ENCODE data around the gene ACACB.
A peak's percentile ranks its signal among the peaks of the same experiment; 100 is the strongest.

The ACACB gene

DNA sequence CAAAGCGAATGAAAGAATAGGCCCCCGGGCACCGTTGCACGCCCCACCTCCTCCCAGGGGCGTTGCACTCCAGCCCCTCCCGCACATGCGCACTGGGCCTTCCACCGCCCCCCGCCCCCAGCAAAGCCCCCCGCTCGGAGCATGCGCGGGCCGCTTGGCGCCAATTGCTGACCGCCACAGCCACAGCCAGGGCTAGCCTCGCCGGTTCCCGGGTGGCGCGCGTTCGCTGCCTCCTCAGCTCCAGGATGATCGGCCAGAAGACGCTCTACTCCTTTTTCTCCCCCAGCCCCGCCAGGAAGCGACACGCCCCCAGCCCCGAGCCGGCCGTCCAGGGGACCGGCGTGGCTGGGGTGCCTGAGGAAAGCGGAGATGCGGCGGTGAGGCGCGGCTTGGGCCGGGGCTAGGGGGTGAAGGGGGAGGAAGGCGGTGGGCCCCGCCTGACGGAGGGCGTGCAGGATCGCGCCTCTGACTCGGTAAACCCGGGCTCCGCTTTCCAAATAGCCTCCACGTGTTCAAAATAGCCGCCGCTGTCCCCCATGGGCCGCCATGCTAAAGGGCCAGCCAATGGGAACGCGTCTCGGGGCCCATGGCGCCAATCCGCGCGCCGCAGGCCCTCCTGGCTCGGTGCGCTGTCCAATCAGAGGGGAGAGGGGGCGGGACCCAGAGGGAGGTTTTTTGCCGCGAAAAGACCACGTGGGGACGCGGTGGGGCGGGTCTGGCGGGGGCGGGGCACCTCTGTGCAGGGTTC is 18.8 kb upstream of the ACACB start, which contains the start of gene UNG:
UNG (plus strand) TSS at position 163 of the 748 bp plus-strand sequence; CDS start at position 246, 83 bp downstream.
- no peaks in the 10 kb centered on the region for H4K20me1 ChIP-seq (ENCODE audit: insufficient read depth)
- no peak within 1 kb of the TSS for H3K4me3 ChIP-seq (IDR thresholded peaks at IDR 0.05; ENCODE audit: insufficient read depth, low read depth, low read length)
- H3K9ac ChIP-seq = peak within 1 kb of the TSS; percentile 82; the same call in 1 of the 2 replicates
- no peaks in the 10 kb centered on the region for H3K27me3 ChIP-seq (ENCODE audit: insufficient read depth, low read depth)
- H2AFZ ChIP-seq (ENCODE audit: low read depth) = peak within 1 kb of the TSS; percentile 66
- TF ChIP-seq, protein P1, sequence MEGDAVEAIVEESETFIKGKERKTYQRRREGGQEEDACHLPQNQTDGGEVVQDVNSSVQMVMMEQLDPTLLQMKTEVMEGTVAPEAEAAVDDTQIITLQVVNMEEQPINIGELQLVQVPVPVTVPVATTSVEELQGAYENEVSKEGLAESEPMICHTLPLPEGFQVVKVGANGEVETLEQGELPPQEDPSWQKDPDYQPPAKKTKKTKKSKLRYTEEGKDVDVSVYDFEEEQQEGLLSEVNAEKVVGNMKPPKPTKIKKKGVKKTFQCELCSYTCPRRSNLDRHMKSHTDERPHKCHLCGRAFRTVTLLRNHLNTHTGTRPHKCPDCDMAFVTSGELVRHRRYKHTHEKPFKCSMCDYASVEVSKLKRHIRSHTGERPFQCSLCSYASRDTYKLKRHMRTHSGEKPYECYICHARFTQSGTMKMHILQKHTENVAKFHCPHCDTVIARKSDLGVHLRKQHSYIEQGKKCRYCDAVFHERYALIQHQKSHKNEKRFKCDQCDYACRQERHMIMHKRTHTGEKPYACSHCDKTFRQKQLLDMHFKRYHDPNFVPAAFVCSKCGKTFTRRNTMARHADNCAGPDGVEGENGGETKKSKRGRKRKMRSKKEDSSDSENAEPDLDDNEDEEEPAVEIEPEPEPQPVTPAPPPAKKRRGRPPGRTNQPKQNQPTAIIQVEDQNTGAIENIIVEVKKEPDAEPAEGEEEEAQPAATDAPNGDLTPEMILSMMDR (conservative IDR thresholded peaks at IDR 0.05; ENCODE audit: low read depth, low read length) = no peak
- peaks cover 28% of the 10 kb centered on the region for H3K4me1 ChIP-seq (ENCODE audit: low read depth, poor library complexity, severe bottlenecking)
- H3K79me2 ChIP-seq (ENCODE audit: insufficient read depth, low read depth) = peaks cover 2% of the 10 kb centered on the region; the same call in 1 of the 2 replicates
- H3K27ac ChIP-seq = peak within 1 kb of the TSS; percentile 74
- peak within 1 kb of the TSS; percentile 45 for H3K4me2 ChIP-seq
- H3K36me3 ChIP-seq (ENCODE audit: insufficient read depth) = no peaks in the 10 kb centered on the region

DNA sequence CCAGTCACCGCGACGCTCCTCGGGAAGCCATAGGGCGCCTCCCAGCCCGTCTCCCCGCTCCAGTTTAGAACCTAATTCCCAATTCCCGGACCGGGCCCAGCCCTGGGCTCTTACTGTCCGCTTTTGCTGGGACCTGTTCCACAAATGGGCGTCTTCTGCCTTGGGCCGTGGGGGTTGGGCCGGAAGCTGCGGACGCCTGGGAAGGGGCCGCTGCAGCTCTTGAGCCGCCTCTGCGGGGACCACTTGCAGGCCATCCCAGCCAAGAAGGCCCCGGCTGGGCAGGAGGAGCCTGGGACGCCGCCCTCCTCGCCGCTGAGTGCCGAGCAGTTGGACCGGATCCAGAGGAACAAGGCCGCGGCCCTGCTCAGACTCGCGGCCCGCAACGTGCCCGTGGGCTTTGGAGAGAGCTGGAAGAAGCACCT is 18.2 kb upstream of the ACACB start:
- Histone ChIP-seq H3K9ac (peak overlapping the region; percentile 82; the same call in 1 of the 2 replicates), H3K27me3 (ENCODE audit: insufficient read depth, low read depth) (no peaks in the 10 kb centered on the region), H4K20me1 (ENCODE audit: insufficient read depth) (no peaks in the 10 kb centered on the region), H3K4me1 (ENCODE audit: low read depth, poor library complexity, severe bottlenecking) (peaks cover 26% of the 10 kb centered on the region), H3K79me2 (ENCODE audit: insufficient read depth, low read depth) (no peaks in the 10 kb centered on the region; the same call in 1 of the 2 replicates), H3K36me3 (ENCODE audit: insufficient read depth) (no peaks in the 10 kb centered on the region), H2AFZ (ENCODE audit: low read depth) (peak overlapping the region; percentile 19; the same call in 1 of the 2 replicates), H3K27ac (no peak overlapping the region), H3K4me2 (peak overlapping the region; percentile 38), H3K4me3 (IDR thresholded peaks at IDR 0.05; ENCODE audit: insufficient read depth, low read depth, low read length) (no peak overlapping the region)
- TF ChIP-seq, protein P1 (conservative IDR thresholded peaks at IDR 0.05; ENCODE audit: low read depth, low read length) = no peak

DNA sequence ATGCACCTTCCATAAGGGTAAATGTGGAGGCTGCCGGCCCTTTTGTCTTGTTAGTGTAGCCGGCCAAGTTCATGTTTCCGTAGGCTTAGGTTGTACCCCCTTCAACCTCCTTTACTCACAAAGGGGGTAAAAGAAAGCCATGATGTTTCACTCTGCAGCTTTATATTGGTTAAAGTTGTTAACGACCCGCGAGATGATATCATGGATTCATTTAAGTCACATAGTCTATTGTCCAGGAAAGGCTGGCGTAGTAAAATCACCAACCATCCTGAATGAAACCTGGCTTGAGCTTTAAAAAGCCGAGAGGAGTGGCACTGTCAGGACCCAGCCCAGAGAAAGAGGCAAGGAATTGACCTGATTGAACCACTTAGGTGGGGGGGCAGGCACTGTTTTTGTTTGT is 17.7 kb upstream of the ACACB start:
- Histone ChIP-seq H2AFZ (ENCODE audit: low read depth) (peak overlapping the region; percentile 19; the same call in 1 of the 2 replicates), H3K4me1 (ENCODE audit: low read depth, poor library complexity, severe bottlenecking) (peaks cover 24% of the 10 kb centered on the region)

DNA sequence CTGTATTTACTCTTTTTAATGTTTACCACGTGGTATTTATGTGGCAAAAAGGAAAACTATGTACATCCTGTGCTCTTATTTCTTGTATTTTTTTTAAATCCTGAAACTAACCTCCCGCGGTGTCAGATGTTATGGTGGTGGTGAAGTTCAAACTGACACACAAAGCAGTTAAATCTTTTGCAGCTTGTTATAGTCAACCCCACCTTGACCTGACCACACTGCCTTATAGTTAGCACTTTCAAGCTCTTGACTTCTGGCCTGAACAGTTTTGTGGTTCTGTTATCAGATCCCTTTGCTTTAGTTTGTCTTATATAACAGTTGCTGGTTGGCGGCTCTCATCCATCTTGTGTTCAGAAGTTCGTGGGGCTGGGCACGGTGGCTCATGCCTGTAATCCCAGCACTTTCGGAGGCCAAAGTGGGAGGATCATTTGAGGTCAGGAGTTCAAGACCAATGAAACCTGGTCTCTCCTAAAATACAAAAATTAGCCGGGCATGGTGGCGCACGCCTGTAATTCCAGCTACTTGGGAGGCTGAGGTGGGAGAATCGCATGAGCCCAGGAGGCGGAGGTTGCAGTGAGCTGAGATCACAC is 16.9 kb upstream of the ACACB start:
- H3K4me3 ChIP-seq (IDR thresholded peaks at IDR 0.05; ENCODE audit: insufficient read depth, low read depth, low read length) = no peak overlapping the region
- TF ChIP-seq, protein P1 (conservative IDR thresholded peaks at IDR 0.05; ENCODE audit: low read depth, low read length) = no peak
- no peak overlapping the region for H2AFZ ChIP-seq (ENCODE audit: low read depth)
- peak overlapping the region; percentile 18; the same call in 1 of the 2 replicates for H3K27ac ChIP-seq
- H3K4me2 ChIP-seq = peak overlapping the region; percentile 38
- H3K27me3 ChIP-seq (ENCODE audit: insufficient read depth, low read depth) = no peaks in the 10 kb centered on the region
- no peaks in the 10 kb centered on the region; the same call in 1 of the 2 replicates for H3K79me2 ChIP-seq (ENCODE audit: insufficient read depth, low read depth)
- H3K36me3 ChIP-seq (ENCODE audit: insufficient read depth) = no peaks in the 10 kb centered on the region
- H3K4me1 ChIP-seq (ENCODE audit: low read depth, poor library complexity, severe bottlenecking) = peaks cover 21% of the 10 kb centered on the region
- no peak overlapping the region; the same call in 1 of the 2 replicates for H3K9ac ChIP-seq
- H4K20me1 ChIP-seq (ENCODE audit: insufficient read depth) = no peaks in the 10 kb centered on the region

More for the DNA sequence above, 17.7 kb upstream of the ACACB start:
- peak overlapping the region; percentile 18; the same call in 1 of the 2 replicates for H3K27ac ChIP-seq
- H3K27me3 ChIP-seq (ENCODE audit: insufficient read depth, low read depth) = no peaks in the 10 kb centered on the region
- H3K4me2 ChIP-seq = peak overlapping the region; percentile 38
- peak overlapping the region; percentile 82; the same call in 1 of the 2 replicates for H3K9ac ChIP-seq
- no peaks in the 10 kb centered on the region; the same call in 1 of the 2 replicates for H3K79me2 ChIP-seq (ENCODE audit: insufficient read depth, low read depth)
- H3K4me3 ChIP-seq (IDR thresholded peaks at IDR 0.05; ENCODE audit: insufficient read depth, low read depth, low read length) = no peak overlapping the region
- H4K20me1 ChIP-seq (ENCODE audit: insufficient read depth) = no peaks in the 10 kb centered on the region
- TF ChIP-seq, protein P1 (conservative IDR thresholded peaks at IDR 0.05; ENCODE audit: low read depth, low read length) = no peak
- no peaks in the 10 kb centered on the region for H3K36me3 ChIP-seq (ENCODE audit: insufficient read depth)

Measured in KMS-11 (cell line).